Measurements from ENCODE around the gene ARL11.

The ARL11 gene

DNA sequence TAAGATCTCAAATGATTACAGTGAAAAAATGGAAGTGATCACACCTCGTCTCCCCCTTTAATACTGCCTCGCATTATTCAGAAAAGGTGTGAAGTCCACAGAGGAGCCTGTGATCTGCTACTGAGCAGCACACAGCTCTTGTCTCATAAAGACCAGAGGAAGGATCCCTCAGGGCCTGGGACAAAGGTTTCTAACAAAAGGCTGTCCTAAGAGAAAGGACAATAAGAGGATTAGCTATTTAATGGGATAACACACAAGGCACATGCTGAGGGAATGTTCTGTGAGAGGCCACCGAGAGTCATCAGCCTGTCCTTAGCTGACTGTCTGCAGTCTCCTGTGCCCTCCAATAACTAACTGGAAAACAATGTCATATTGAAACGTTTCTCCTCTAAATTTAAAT is 36.3 kb downstream of the ARL11 start:
- TF ChIP-seq CTCF (IDR thresholded peaks at IDR 0.05; ENCODE audit: poor library complexity, severe bottlenecking), result no peak
- DNase-seq (ENCODE audit: low spot score), result no peak
- H3K9me3 ChIP-seq (ENCODE audit: severe bottlenecking), result no peaks in the 10 kb centered on the region
- H3K4me3 ChIP-seq (ENCODE audit: severe bottlenecking), result no peak overlapping the region
- no peak for ATAC-seq (ENCODE audit: low read depth)
- H3K27me3 ChIP-seq (ENCODE audit: insufficient read depth, poor library complexity, severe bottlenecking), result no peaks in the 10 kb centered on the region
- no peak overlapping the region for H3K27ac ChIP-seq (ENCODE audit: poor library complexity, severe bottlenecking)
- H3K36me3 ChIP-seq (ENCODE audit: low read depth), result peaks cover 28% of the 10 kb centered on the region
- H3K4me1 ChIP-seq (ENCODE audit: insufficient read depth, poor library complexity, severe bottlenecking), result no peaks in the 10 kb centered on the region

DNA sequence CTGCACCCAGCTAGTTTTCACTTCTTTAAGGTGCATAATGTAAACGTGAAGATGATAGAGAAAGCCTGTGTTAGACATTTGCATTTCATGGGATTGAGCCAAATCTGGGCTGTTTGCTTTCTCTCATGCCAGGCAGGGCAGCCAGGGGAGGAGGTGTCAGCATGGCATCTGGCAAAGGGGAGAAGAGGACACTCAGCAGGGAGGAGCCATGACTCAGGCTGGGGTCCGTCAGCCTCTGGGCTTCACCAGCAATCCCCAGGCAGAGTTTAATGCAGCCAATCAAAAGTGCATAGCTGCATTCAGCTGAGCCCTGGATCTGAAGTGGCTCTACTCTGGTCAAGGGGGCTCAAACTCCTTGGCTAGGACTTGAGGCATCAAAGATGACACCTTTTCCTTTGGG is 39.5 kb downstream of the ARL11 start:
- DNase-seq (ENCODE audit: low spot score), result no peak
- H3K9me3 ChIP-seq (ENCODE audit: severe bottlenecking), result no peaks in the 10 kb centered on the region
- peaks cover 16% of the 10 kb centered on the region for H3K36me3 ChIP-seq (ENCODE audit: low read depth)
- H3K4me3 ChIP-seq (ENCODE audit: severe bottlenecking), result no peak overlapping the region
- no peak overlapping the region for H3K27ac ChIP-seq (ENCODE audit: poor library complexity, severe bottlenecking)
- no peak for ATAC-seq (ENCODE audit: low read depth)
- no peaks in the 10 kb centered on the region for H3K27me3 ChIP-seq (ENCODE audit: insufficient read depth, poor library complexity, severe bottlenecking)
- no peak for TF ChIP-seq CTCF (IDR thresholded peaks at IDR 0.05; ENCODE audit: poor library complexity, severe bottlenecking)
- H3K4me1 ChIP-seq (ENCODE audit: insufficient read depth, poor library complexity, severe bottlenecking), result peaks cover 3% of the 10 kb centered on the region

GRCh38 chr13:49669735-49670309 is 41.5 kb downstream of the ARL11 start:
- DNase-seq (ENCODE audit: low spot score), result no peak
- ATAC-seq (ENCODE audit: low read depth), result peak; percentile 94

GRCh38 chr13:49670828-49671227 is 42.5 kb downstream of the ARL11 start:
- no peak for ATAC-seq (ENCODE audit: low read depth)
- Histone ChIP-seq H3K9me3 (ENCODE audit: severe bottlenecking) (no peaks in the 10 kb centered on the region), H3K27ac (ENCODE audit: poor library complexity, severe bottlenecking) (no peak overlapping the region), H3K27me3 (ENCODE audit: insufficient read depth, poor library complexity, severe bottlenecking) (no peaks in the 10 kb centered on the region), H3K36me3 (ENCODE audit: low read depth) (peaks cover 18% of the 10 kb centered on the region), H3K4me1 (ENCODE audit: insufficient read depth, poor library complexity, severe bottlenecking) (peaks cover 3% of the 10 kb centered on the region), H3K4me3 (ENCODE audit: severe bottlenecking) (no peak overlapping the region)
- TF ChIP-seq CTCF (IDR thresholded peaks at IDR 0.05; ENCODE audit: poor library complexity, severe bottlenecking), result no peak
- DNase-seq (ENCODE audit: low spot score), result no peak

More at GRCh38 chr13:49669735-49670309, 41.5 kb downstream of the ARL11 start:
- Histone ChIP-seq H3K27ac (ENCODE audit: poor library complexity, severe bottlenecking) (no peak overlapping the region), H3K4me3 (ENCODE audit: severe bottlenecking) (no peak overlapping the region), H3K27me3 (ENCODE audit: insufficient read depth, poor library complexity, severe bottlenecking) (no peaks in the 10 kb centered on the region), H3K9me3 (ENCODE audit: severe bottlenecking) (no peaks in the 10 kb centered on the region), H3K4me1 (ENCODE audit: insufficient read depth, poor library complexity, severe bottlenecking) (peaks cover 3% of the 10 kb centered on the region), H3K36me3 (ENCODE audit: low read depth) (peaks cover 12% of the 10 kb centered on the region)
- TF ChIP-seq CTCF (IDR thresholded peaks at IDR 0.05; ENCODE audit: poor library complexity, severe bottlenecking), result peak; percentile 79

DNA sequence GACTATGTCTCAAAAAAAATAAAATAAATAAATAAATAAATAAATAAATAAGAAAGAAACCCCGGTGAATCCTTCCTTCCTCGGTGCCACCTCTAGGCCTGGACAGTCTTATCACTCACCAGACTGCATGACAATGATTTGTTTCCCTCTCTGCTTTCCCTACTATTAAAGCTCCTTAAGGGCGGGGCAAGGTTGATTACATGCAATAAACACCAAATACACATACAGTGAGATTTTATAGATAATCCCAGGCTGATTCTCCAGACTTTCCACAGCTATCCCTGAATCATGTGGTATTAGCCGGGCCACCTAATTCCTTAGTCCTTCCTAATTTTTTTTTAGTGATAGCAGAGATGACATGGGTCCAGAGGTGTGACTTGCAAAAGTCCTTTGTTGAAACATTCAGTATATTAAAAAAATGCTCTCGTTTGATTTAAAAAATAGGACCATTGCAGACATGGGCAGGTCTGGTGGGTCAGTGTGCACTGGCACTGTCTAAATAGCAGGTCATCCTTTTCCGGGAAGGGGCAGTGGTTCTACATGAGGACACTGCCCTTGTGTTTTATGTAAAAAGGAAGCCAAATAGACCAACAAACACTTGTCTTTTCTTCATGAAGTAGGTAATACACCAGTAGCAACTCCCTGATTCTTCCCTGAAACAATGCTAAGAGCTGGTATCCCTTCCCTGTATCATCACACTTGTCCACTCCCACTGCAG is 48.4 kb downstream of the ARL11 start:
- no peak for ATAC-seq (ENCODE audit: low read depth)
- Histone ChIP-seq H3K4me3 (ENCODE audit: severe bottlenecking) (no peak overlapping the region), H3K27me3 (ENCODE audit: insufficient read depth, poor library complexity, severe bottlenecking) (no peaks in the 10 kb centered on the region), H3K9me3 (ENCODE audit: severe bottlenecking) (no peaks in the 10 kb centered on the region), H3K36me3 (ENCODE audit: low read depth) (peaks cover 19% of the 10 kb centered on the region), H3K4me1 (ENCODE audit: insufficient read depth, poor library complexity, severe bottlenecking) (peaks cover 2% of the 10 kb centered on the region), H3K27ac (ENCODE audit: poor library complexity, severe bottlenecking) (no peak overlapping the region)
- no peak for TF ChIP-seq CTCF (IDR thresholded peaks at IDR 0.05; ENCODE audit: poor library complexity, severe bottlenecking)
- no peak for DNase-seq (ENCODE audit: low spot score)
